Stimulated activated effector memory CD8-positive, alpha-beta T cell treated with anti-CD3 and anti-CD28 coated beads, Interleukin-12 subunit alpha, Interleukin-12 subunit beta, amount 100 ng/mL, for 72 hours (primary cell): ENCODE data around the gene CCDC187.
A peak's percentile ranks its signal among the peaks of the same experiment; 100 is the strongest.

Experiments used
- ATAC-seq: fragments of 150-1000 bp; cut with Tn5 transposase; 2 replicates; pipeline ENCODE4 v1.10.0; 2021
- DNase-seq, 2 donors: peaks; one replicate each; pipeline ENCODE4 v3.0.0; 2021 to 2022; ENCODE audit warnings: low spot score in 2 of 2
- H3K27ac Mint-ChIP-seq: one replicate; pipeline ENCODE4 v1.8.0; 2022; ENCODE audit warnings: mild to moderate bottlenecking, mixed read lengths
- H3K36me3 Mint-ChIP-seq: one replicate; pipeline ENCODE4 v1.8.0; 2022; ENCODE audit warnings: mild to moderate bottlenecking, mixed read lengths
- H3K4me1 Mint-ChIP-seq: one replicate; pipeline ENCODE4 v1.8.0; 2022; ENCODE audit warnings: mixed read lengths
- H3K4me3 Mint-ChIP-seq: one replicate; pipeline ENCODE4 v1.8.0; 2022; ENCODE audit warnings: mild to moderate bottlenecking, mixed read lengths
- H3K9me3 Mint-ChIP-seq: one replicate; pipeline ENCODE4 v1.8.0; 2022; ENCODE audit warnings: mixed read lengths

Gene CCDC187

DNA sequence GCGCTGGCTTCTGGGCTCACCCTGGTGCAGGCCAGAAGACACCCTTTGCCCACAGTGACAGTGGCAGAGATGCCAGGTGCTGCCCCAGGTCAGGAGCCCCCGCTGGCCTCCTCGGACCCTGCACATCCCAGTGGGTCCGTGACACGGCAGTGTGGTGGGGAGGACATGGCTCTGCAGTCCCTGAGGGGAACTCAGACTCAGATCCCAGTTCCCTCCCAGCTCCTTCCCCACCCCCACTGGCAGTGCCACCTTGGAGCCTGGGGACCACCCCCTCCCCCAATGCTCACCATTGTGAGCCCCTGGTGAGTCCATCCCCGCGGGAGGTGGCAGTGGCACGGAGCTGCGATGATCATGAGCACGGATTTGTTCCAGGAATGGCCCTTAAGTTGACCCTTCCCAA lies 562 bp upstream of the CCDC187 start:
- Mint-ChIP-seq H3K4me1 (no peaks in the 10 kb centered on the region), H3K4me3 (no peak overlapping the region), H3K9me3 (no peaks in the 10 kb centered on the region), H3K36me3 (no peaks in the 10 kb centered on the region), H3K27ac (no peak overlapping the region)
- ATAC-seq (no peak), DNase-seq (no peak)

DNA sequence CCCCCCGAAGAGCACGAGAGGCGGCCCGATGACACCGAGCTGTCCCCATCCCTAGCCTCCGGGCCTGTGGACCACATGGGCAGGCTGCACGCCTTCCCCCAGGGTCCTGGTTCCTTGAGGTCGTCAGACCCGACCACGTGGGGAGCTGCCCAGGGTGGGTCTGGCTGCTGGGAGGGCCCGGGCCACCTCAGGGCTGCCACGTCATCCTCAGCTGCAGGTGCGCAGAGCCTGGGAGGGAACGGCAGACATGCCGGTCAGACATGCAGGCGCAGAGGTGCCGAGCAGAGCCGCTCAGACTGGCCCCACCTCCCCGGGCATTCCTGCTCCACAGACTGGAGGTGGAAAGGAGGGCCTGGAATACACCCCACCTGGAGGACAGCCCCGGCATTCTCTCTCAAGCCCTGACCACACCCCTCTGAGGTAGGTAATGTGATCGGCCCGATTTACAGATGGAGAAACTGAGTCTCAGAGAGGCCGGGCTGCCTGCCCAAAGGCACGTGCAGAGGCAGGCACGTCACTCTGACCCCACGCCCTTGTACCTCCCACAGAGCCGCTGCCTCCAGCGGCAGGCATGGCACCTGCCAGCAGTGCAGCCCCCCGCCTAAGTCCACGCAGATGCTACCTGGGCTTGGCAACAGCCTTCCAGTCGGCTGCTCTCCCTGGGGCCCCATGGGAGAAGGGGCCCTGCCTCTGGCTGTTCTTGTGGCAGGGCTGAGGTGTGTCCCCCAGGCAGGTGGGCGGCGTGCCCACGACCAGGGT lies 649 bp downstream of the CCDC187 start:
- H3K27ac Mint-ChIP-seq = no peak overlapping the region
- H3K36me3 Mint-ChIP-seq = no peaks in the 10 kb centered on the region
- H3K4me1 Mint-ChIP-seq = peaks cover 5% of the 10 kb centered on the region
- ATAC-seq (no peak), DNase-seq (no peak)
- H3K9me3 Mint-ChIP-seq = no peaks in the 10 kb centered on the region
- H3K4me3 Mint-ChIP-seq = no peak overlapping the region

DNA sequence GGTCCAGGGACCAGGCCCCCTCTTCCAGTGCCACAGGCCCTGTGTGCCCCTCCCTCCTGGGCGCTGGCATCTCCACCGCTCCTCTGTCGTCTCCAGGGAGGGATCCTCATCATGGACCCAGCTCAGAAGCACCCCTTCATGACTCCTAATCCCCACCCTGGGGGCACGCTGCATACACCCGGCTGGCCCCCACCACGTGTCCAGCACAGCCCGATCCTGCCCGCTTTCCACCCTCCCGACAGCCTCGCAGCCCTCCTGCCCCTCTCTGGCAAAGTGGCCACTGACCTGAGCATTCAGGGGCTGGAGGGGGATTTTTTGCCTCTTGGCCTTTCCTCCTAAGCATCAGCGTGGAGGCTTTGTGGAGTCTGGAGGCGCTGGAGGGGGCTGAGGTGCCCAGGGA lies 1.4 kb downstream of the CCDC187 start:
- no peak for ATAC-seq
- no peaks in the 10 kb centered on the region for H3K9me3 Mint-ChIP-seq

DNA sequence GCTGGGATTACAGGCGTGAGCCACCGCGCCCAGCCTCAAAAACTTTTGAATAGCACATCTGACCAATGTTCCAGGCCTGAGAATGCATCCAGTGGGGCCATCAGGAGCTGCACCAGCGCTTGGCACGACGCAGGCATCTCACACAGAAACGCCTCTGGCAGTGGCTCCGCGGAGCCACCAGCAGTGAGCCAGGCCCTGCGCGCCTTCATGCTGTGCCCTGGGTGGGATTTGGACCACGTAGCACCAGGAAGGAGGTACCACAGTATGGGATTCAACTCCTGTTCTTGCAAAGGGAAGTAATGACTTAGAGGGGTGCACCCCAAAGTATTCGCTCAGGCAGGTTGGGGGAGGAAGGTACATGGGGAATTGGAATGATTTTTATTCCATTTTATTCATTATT lies 3.0 kb downstream of the CCDC187 start:
- no peak overlapping the region for H3K27ac Mint-ChIP-seq
- H3K36me3 Mint-ChIP-seq = no peaks in the 10 kb centered on the region
- ATAC-seq (no peak), DNase-seq (no peak)
- peaks cover 5% of the 10 kb centered on the region for H3K4me1 Mint-ChIP-seq
- no peaks in the 10 kb centered on the region for H3K9me3 Mint-ChIP-seq
- no peak overlapping the region for H3K4me3 Mint-ChIP-seq

More for the DNA sequence above, 1.4 kb downstream of the CCDC187 start:
- Mint-ChIP-seq H3K36me3 (no peaks in the 10 kb centered on the region), H3K27ac (no peak overlapping the region), H3K4me3 (no peak overlapping the region), H3K4me1 (peaks cover 5% of the 10 kb centered on the region)
- DNase-seq = no peak

DNA sequence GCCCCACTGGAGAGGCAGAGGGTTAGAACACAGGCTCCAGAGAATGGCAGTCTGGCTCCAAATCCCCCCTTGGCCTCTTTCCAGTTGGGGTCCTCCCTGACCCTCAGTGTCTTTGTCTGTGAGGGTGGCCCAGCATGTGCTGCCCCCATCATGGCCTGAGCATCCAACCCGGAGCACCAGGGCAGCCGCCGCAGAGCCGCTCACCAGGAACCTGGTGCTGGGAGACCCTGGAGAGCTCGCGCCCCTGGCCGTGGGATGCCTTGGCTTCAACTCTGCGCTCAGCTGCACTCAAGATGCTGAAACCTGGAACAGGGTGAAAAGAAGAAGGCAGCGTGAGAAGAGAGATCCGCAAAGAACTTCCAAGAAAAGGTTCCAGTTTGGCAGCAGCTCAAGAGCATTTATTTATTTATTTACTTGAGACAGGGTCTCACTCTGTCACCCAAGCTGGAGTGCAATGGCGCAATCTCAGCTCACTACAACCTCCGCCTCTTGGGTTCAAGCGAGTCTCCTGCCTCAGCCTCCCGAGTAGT lies 3.8 kb downstream of the CCDC187 start:
- H3K4me1 Mint-ChIP-seq = peaks cover 5% of the 10 kb centered on the region
- H3K36me3 Mint-ChIP-seq = no peaks in the 10 kb centered on the region
- ATAC-seq (no peak), DNase-seq (no peak)
- H3K4me3 Mint-ChIP-seq = no peak overlapping the region
- no peaks in the 10 kb centered on the region for H3K9me3 Mint-ChIP-seq
- no peak overlapping the region for H3K27ac Mint-ChIP-seq

DNA sequence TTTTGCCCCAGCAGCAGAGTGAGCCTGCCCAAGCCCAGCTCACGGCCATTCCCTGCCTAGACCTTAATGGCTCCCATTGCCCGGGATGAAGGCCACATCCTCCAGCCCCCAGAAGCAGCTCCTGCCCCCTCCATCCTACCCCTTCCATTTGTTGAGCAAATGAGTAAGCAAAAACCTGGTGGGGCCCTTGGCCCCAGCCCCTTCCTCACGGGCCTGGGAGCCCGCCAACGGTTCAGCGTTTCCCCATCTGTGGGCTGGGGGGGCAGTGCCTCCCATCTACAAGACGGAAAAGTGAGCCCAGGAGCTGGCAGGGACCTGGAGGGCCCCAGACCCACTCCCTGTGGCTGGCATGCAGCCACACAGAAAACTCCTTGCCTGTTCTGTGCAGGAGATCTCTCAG lies 4.4 kb downstream of the CCDC187 start:
- DNase-seq = no peak
- no peak for ATAC-seq
- Mint-ChIP-seq H3K4me3 (no peak overlapping the region), H3K36me3 (no peaks in the 10 kb centered on the region), H3K9me3 (no peaks in the 10 kb centered on the region), H3K4me1 (peaks cover 5% of the 10 kb centered on the region), H3K27ac (no peak overlapping the region)

DNA sequence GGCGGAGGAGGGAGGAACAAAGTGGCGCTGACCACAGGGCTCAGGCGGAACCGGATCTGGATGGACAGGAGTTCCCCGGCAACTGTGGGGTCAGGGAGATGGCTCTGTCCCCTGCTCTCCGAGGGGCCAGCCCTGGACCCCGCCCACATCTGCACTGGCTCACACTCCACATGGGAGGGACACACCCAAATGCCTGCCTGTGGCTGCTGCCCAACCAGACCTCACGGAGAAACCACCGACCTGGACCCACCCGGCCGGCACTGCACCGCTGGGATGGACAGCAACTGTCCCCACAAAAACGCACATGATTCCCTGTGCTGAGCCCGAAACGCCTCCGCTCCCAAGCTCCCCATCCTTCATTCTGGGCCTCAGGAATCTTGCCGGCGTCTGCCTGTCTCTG lies 4.8 kb downstream of the CCDC187 start:
- Mint-ChIP-seq H3K4me3 (no peak overlapping the region), H3K27ac (no peak overlapping the region), H3K9me3 (no peaks in the 10 kb centered on the region), H3K4me1 (peaks cover 5% of the 10 kb centered on the region), H3K36me3 (no peaks in the 10 kb centered on the region)
- no peak for DNase-seq
- no peak for ATAC-seq

DNA sequence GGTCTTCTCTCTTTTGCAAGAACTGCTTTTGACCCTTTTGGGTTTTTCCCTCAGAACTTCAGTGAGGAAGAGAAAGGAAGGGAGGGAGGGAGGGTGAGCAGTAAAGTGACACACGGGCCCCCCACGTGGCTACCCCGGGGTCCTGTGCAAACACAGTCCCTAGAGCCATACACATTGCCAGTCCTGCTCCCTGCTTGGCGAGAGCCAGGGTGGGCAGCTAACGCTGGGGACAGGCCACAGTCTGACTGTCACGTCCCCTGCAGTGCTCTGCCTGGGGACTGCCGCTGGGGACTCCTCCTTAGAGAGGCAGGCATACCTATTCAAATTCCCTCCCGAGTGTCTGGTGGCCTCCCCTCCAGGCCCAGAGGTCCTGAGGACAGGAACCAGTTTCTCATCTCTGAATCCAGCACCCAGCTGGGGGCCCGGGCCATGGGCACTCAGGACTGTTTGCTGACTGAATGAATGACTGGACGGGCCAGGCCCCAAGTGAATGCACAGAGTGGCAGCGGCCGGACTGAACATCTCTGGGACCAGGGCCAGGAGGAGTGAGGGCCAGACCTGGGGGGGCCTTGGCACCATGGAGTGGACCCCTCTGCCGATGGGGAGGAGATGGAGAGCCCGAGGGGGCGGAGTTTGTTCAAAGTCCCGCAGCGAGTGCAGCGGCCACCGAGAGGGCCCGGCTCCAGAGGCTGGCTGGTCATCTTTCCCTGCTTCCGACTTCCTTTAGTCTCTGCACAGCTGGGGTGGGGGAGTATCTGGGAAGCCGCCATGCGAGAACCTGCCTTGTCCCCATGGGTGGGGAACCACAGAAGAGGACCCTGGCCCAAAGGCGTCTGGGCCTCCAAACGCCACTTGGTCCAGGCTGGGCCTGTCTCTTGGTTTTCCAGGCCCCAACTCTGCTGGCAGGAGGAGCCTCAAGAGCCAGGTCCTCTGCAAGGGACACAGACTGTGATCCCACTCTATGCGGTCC lies 5.8 kb downstream of the CCDC187 start:
- H3K4me3 Mint-ChIP-seq = no peak overlapping the region
- H3K9me3 Mint-ChIP-seq = no peaks in the 10 kb centered on the region
- no peaks in the 10 kb centered on the region for H3K36me3 Mint-ChIP-seq
- peaks cover 5% of the 10 kb centered on the region for H3K4me1 Mint-ChIP-seq
- peak overlapping the region; percentile 15 for H3K27ac Mint-ChIP-seq
- ATAC-seq = no peak
- DNase-seq = no peak

DNA sequence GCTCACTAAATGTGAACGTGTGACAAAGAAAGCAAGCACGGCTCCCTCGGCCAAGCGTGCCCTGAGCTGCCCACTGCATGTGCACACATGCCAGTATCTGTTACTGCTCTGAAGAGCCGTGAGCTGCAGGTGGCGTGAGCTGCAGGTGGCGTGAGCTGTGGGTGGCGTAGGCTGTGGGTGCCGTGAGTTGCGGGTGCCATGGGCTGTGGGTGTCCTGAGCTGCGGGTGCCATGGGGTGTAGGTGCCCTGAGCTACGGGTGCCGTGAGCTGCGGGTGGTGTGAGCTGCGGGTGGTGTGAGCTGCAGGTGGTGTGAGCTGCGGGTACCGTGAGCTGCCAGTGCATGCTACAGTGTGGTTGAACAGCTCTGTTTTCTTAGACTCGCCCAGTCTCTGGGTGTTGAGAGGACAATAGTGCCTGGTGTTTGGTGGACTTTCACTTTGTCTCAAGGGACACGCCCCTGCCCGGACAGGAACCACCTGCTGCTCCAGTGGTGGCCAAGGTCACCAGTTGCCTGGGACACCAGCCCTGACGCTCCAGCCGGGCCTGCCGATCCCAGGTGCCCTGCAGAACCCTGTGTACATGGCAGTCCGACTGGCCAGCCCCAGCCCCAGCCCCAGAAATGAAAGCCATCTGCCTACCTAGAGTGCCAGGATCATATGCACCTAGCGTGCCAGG lies 6.7 kb downstream of the CCDC187 start:
- ATAC-seq = no peak
- Mint-ChIP-seq H3K36me3 (no peaks in the 10 kb centered on the region), H3K27ac (no peak overlapping the region), H3K9me3 (no peaks in the 10 kb centered on the region), H3K4me1 (peaks cover 5% of the 10 kb centered on the region), H3K4me3 (no peak overlapping the region)
- no peak for DNase-seq

DNA sequence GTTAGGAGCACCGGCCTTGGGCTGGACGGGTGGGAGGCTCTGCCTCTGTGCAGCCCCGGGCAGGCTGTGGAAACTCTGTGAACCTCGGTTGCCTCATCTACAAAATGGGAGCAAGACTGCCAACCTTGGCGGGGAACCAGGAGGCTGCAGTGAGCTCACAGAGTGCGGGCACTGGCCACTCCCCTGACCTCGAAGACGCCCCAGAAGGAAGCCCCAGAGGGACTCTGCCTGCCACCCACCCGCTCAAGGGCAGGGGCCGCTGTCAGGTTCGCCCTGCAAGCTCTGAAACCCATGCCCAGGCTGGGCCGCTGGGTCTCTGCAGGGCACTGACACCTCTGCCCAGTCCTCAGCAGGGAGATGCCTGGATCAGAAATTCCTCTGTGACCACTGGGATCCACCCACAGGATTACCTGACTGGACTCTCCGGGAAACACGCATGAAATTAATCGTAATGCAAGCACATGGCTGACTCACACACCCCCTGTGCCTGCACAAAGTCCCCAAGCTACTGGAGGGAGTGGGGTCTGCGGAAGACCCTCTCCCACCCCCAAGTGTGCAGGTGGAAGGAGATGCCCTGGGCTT lies 7.4 kb downstream of the CCDC187 start:
- H3K4me1 Mint-ChIP-seq = peaks cover 5% of the 10 kb centered on the region
- no peaks in the 10 kb centered on the region for H3K36me3 Mint-ChIP-seq
- no peaks in the 10 kb centered on the region for H3K9me3 Mint-ChIP-seq
- H3K27ac Mint-ChIP-seq = no peak overlapping the region
- no peak overlapping the region for H3K4me3 Mint-ChIP-seq
- ATAC-seq (no peak), DNase-seq (no peak)

DNA sequence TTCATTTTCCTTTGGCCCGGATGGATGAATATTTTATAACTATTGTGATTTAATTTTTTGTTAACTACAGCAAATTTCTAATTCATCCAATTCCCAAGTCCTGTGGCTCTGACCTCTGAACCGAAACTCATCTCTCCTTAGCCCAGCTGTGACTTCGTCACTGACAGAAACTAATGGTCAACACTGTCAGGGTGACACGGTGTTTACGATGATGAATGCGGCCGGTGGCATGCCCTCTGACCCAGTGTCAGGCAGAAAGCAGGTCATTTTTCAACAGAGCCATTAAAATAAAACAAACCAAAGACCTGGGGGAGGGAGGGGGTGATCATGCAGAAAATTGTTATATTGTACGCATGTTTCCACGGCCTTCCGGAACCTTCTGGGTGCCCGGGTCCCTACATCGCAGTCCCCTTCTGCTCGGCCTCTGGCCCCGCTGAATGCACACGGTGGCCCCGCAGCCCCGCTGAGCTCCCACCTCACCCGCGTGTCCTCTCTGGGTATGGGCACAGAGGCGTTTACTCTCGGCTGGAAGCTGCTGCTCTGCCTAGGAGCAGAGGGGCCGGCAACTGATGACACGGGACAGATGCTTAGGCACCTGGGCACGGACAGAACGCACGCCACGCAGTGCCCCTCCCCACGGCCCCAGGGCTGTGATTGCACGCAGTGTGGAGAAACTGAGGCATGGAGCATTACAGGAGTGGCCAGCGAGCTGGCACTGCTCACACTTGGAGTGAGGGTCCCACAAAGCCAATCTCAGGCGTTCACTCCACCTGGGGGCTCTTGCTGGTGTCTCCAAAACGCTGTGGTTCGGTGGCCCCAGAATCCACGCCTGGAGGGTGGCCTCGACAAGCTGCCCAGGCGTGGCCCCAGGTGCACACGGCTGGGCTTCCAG lies 8.1 kb downstream of the CCDC187 start:
- Mint-ChIP-seq H3K36me3 (no peaks in the 10 kb centered on the region), H3K27ac (no peak overlapping the region), H3K9me3 (no peaks in the 10 kb centered on the region), H3K4me3 (no peak overlapping the region), H3K4me1 (peaks cover 5% of the 10 kb centered on the region)
- no peak for ATAC-seq
- no peak for DNase-seq

DNA sequence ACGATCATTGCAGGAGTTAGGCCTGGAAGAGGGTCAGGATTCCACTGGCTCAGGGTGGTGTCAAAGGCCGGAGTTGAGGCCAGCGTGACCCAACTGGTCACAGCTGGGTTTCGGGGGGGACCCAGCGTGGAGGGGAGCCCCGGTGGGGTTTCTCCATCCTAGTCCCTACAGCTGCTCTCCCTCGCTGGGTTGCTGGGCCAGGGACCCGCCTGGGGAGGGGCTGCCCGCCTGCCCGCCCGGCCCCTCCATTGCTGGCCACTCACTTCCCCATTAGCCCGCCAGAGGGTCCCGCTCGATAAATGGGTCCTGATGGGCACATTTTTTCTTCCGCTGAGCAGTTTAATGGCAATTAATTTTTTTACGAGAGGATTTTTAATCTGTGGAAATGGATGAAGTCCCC lies 8.8 kb downstream of the CCDC187 start:
- ATAC-seq = no peak
- H3K36me3 Mint-ChIP-seq = no peaks in the 10 kb centered on the region
- DNase-seq = no peak
- H3K4me1 Mint-ChIP-seq = peaks cover 5% of the 10 kb centered on the region
- no peak overlapping the region for H3K27ac Mint-ChIP-seq
- H3K4me3 Mint-ChIP-seq = no peak overlapping the region
- H3K9me3 Mint-ChIP-seq = no peaks in the 10 kb centered on the region

DNA sequence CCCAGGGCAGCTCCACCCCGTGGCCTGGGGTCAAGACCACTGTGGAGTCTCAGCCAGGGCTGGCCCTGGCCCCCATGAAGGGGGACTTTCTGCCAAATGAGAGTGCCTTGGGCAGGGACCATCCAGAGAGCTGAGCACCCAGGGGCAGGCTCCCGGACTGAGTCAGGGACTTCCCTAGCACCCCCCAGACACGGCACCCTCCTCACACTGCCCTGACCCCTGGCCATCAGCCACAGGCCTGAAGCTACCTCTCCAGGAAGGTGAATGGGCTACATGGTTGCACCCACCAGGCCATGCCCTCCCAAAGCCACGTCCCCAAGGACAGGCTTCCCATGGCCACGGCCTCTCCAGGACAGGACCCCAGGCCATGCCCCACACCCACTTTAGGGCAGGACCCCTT lies 9.5 kb downstream of the CCDC187 start:
- H3K4me1 Mint-ChIP-seq = peaks cover 5% of the 10 kb centered on the region
- H3K9me3 Mint-ChIP-seq = no peaks in the 10 kb centered on the region
- H3K27ac Mint-ChIP-seq = no peak overlapping the region
- ATAC-seq (no peak), DNase-seq (no peak)
- no peaks in the 10 kb centered on the region for H3K36me3 Mint-ChIP-seq
- no peak overlapping the region for H3K4me3 Mint-ChIP-seq

DNA sequence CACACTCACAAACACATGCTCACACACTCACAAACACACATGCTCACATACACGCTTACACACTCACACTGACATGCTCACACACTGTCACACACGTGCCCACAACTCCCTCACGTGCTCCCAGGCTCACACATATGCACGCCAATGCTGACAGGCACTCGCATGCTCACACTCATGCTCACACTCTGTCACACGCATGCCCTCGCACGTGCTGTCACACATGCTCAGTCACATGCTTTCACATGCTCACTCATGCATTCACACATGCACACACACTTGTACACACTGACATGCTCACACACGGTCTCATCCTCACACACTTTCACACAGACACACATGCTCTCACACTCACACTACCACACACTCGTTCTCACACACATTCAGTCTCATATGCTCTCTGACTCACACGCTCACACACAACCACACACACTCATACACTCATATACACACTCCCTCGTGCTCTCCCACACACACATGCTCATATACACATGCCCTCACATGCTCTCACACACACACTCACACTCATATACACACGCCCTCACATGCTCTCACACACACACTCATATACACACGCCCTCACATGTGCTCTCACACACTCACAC lies 10.3 kb downstream of the CCDC187 start:
- Mint-ChIP-seq H3K4me1 (peaks cover 4% of the 10 kb centered on the region), H3K36me3 (no peaks in the 10 kb centered on the region), H3K4me3 (no peak overlapping the region), H3K27ac (no peak overlapping the region), H3K9me3 (no peaks in the 10 kb centered on the region)
- ATAC-seq (no peak), DNase-seq (no peak)
